Measurements from ENCODE around the gene ITGB3. TPM values are rescaled to one million over a fixed set of nuclear protein-coding genes. Genes with fewer than 3 reads are reported as not detected.

The ITGB3 gene
- total RNA-seq, 2 experiments from 2014 or later, result not detected

DNA sequence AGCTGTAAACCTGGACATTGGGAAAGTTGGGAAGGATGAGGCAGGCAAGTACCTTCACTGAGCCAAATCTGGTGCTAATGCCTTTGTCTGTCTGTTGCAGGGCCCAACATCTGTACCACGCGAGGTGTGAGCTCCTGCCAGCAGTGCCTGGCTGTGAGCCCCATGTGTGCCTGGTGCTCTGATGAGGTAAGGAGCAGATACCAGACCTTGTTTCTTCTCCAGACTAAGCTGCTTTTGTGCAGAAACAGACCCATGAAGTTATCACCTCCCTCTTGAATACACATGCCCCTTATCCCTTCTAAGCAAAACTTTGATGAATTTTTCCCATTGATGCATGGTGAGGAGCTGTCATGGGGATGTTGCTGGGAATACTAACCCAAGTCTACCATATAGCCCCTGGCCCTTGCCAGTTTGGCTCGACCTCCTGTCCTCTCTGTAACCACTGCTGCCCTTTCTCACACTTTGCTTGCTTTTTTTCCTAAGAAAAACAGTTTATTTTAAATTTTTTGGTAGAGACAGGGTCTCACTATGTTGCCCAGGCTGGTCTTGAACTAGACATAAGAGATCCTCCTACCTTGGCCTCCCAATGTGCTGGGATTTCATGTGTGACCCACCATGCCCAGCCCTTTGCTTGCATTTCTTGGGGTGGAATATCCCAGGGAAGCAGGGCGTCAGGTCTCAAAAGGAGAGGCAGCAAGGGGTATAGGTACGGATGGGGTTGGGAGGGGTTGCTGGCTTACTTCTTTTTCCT lies 20.9 kb downstream of the ITGB3 start:
- CTCF ChIA-PET, result no interaction called here
- peaks cover 3% of the 10 kb centered on the region for H3K9me3 Mint-ChIP-seq
- H3K27ac Mint-ChIP-seq, result no peak overlapping the region
- no peak overlapping the region for H3K4me3 Mint-ChIP-seq
- no peak for DNase-seq
- intact Hi-C loops (cut with micrococcal nuclease), result no loop called here
- no peaks in the 10 kb centered on the region for H3K36me3 Mint-ChIP-seq (ENCODE audit: low read depth)
- no peaks in the 10 kb centered on the region for H3K27me3 Mint-ChIP-seq (ENCODE audit: low read depth)
- no peaks in the 10 kb centered on the region for H3K4me1 Mint-ChIP-seq (ENCODE audit: low read depth)

DNA sequence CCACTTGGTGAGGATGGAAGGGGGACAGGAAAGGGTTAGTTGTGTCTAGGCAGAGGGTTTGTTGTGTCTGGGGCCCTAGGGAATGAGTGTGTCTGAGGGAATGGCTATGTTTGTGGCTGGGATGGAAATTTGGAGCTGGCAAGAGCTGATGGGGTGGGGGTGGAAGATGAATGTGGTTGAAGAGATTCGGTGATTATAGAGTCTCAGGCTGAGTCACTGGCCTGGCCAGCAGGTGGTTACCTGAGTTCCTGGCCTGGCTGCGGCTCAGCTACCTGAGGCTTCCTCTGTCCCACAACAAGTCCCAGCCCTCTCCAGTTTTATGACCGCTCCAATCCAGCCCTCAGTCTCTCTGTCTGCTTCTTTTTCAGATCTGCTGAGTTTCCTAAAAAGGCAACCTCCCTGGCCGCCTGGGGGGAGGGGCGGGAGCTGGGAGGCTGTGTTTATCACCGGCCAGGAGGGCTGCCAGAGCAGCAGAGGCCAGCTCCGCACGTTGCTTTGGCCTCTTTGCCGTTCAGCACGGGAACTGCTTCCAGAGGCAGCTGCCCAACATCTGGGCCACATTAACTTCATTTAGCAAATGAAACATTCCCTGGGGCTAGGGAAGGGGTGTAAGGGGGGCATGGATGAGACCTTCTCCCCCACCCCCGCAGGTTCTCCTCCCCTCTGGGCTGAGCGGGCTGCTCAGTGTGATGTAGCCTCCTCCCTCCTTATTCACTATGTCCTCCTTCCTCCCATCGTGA lies 21.8 kb downstream of the ITGB3 start:
- H3K9me3 Mint-ChIP-seq, result no peaks in the 10 kb centered on the region
- CTCF ChIA-PET, result no interaction called here
- no peaks in the 10 kb centered on the region for H3K36me3 Mint-ChIP-seq (ENCODE audit: low read depth)
- no peak overlapping the region for H3K4me3 Mint-ChIP-seq
- no peaks in the 10 kb centered on the region for H3K27me3 Mint-ChIP-seq (ENCODE audit: low read depth)
- intact Hi-C loops (cut with micrococcal nuclease), result no loop called here
- no peak for DNase-seq
- no peak overlapping the region for H3K27ac Mint-ChIP-seq
- no peaks in the 10 kb centered on the region for H3K4me1 Mint-ChIP-seq (ENCODE audit: low read depth)

DNA sequence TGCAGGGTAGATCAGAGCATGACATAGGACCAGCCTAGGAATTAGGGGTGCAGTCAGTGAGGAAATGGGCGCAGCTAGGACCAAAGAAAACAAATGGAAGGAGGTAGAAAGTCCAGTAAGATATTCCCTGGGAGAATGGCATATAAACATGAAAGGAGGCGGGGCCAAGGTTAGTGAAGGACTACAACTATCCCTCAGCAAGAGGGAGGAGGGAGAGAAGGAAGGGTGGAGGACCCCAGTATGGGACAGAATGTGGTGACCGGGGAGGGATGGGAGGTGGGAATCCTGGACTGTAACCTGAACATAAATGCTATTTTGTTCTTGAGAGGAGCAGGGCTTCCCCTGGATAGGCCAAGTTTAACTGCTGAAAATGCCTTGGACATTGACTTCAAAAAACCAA lies 22.8 kb downstream of the ITGB3 start:
- Mint-ChIP-seq H3K36me3 (ENCODE audit: low read depth) (no peaks in the 10 kb centered on the region), H3K9me3 (no peaks in the 10 kb centered on the region), H3K4me1 (ENCODE audit: low read depth) (no peaks in the 10 kb centered on the region), H3K27me3 (ENCODE audit: low read depth) (no peaks in the 10 kb centered on the region), H3K27ac (no peak overlapping the region), H3K4me3 (no peak overlapping the region)
- intact Hi-C loops (cut with micrococcal nuclease), result no loop called here
- no peak for DNase-seq
- CTCF ChIA-PET, result no interaction called here

DNA sequence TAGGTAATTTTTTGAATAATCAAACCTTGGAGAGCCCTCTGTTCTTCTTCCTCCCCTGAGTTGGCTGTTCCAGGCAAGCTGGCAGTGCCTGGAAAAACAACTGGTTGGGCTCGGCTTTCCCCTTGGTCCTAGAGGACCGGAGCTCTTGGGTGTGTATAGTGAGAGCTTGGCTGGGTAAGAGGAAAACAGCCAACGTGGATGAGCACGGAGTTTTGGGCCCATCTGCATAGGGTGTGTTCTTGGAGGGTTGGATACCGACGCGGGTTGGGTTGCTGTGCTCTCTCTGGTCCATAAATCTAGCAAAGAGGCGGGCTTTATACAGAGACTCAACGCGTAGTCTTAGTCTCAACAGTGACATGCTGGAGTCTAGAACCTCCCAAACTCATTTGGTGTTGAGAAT lies 23.2 kb downstream of the ITGB3 start:
- DNase-seq, result no peak
- CTCF ChIA-PET, result interaction anchor here (0.6 kb wide), 1 partner anchor 115 kb away, joined by 3 read pairs; no protein-coding TSS in a partner anchor
- H3K4me1 Mint-ChIP-seq (ENCODE audit: low read depth), result no peaks in the 10 kb centered on the region
- H3K9me3 Mint-ChIP-seq, result no peaks in the 10 kb centered on the region
- no peaks in the 10 kb centered on the region for H3K36me3 Mint-ChIP-seq (ENCODE audit: low read depth)
- H3K4me3 Mint-ChIP-seq, result no peak overlapping the region
- H3K27me3 Mint-ChIP-seq (ENCODE audit: low read depth), result no peaks in the 10 kb centered on the region
- H3K27ac Mint-ChIP-seq, result no peak overlapping the region
- intact Hi-C loops (cut with micrococcal nuclease), result no loop called here

DNA sequence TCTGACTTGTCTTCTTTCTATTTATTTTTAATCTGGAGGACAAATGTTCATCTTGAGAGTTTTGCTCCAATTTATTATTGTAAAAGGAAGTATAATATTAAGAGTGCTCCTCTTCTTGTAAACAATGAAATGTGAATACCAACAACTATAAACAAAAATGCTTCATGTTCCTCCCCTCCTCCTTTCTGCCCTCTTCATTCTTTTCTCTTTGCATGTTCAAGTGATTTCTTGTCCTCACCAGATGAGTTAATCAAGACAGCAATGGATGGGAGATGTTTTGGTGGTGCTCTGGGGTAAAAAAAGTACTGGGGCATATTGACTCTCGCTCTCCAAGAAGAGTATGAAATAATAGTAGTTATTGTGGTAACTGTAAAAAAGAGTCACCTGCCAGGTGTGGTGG lies 24.3 kb downstream of the ITGB3 start:
- CTCF ChIA-PET, result no interaction called here
- Mint-ChIP-seq H3K27ac (no peak overlapping the region), H3K4me3 (no peak overlapping the region), H3K27me3 (ENCODE audit: low read depth) (no peaks in the 10 kb centered on the region), H3K9me3 (no peaks in the 10 kb centered on the region), H3K4me1 (ENCODE audit: low read depth) (no peaks in the 10 kb centered on the region), H3K36me3 (ENCODE audit: low read depth) (no peaks in the 10 kb centered on the region)
- intact Hi-C loops (cut with micrococcal nuclease), result no loop called here
- no peak for DNase-seq

DNA sequence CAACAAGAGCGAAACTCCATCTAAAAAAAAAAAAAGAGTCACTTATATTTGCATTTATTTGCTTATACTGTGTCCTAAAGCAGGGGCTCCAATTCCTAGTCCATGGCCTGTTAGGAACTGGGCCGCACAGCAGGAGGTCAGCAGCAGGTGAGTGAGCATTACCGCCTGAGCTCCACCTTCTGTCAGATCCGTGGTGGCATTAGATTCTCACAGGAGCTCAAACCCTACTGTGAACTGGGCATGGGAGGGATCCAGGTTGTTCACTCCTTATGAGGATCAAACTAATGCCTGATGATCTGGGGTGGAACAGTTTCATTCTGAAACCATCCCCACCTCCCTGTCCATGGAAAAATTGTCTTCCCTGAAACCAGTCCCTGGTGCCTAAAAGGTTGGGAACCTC lies 24.9 kb downstream of the ITGB3 start:
- Mint-ChIP-seq H3K27ac (no peak overlapping the region), H3K4me3 (no peak overlapping the region), H3K27me3 (ENCODE audit: low read depth) (no peaks in the 10 kb centered on the region), H3K4me1 (ENCODE audit: low read depth) (no peaks in the 10 kb centered on the region), H3K36me3 (ENCODE audit: low read depth) (no peaks in the 10 kb centered on the region), H3K9me3 (no peaks in the 10 kb centered on the region)
- CTCF ChIA-PET, result no interaction called here
- DNase-seq, result no peak
- intact Hi-C loops (cut with micrococcal nuclease), result no loop called here

DNA sequence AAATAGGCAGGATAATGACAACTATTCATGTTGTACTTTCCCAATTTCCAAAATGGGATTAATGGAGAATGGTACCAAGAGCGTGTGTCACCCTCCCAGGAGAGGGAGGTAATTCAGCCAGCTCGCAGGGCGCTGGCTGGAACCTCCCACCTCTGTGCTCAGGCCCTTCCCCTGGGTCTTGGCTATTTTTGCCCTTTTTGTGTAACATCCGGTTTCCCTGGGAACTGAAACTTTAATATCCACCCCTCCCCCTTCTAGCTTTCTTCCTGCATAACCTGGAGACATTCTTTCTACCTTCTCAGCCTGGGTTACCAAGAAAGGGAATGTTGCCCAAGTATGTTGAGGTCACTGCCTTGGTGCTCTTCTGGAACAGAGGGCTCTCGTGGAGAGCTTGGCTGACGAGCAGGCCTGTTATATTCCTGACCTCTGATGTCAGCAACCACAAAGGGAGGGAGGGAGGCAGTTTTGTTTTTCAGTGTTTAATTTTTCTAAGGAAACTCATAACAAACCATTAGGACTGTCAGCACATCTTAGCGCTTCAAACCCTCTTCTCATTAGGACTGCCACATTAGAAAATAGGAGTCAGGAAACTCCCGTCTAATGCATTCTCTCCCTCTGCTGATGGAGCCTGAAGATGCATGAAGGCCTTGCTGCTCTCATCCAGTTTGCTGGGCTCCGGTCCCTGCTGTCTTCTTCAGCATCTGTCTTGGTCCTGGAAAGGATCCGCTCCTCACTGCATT lies 25.6 kb downstream of the ITGB3 start:
- Mint-ChIP-seq H3K27ac (no peak overlapping the region), H3K36me3 (ENCODE audit: low read depth) (no peaks in the 10 kb centered on the region), H3K27me3 (ENCODE audit: low read depth) (no peaks in the 10 kb centered on the region), H3K9me3 (no peaks in the 10 kb centered on the region), H3K4me3 (no peak overlapping the region), H3K4me1 (ENCODE audit: low read depth) (no peaks in the 10 kb centered on the region)
- CTCF ChIA-PET, result interaction anchor here (0.8 kb wide), 1 partner anchor 36 kb away, joined by 3 read pairs; no protein-coding TSS in a partner anchor
- intact Hi-C loops (cut with micrococcal nuclease), result no loop called here
- no peak for DNase-seq

DNA sequence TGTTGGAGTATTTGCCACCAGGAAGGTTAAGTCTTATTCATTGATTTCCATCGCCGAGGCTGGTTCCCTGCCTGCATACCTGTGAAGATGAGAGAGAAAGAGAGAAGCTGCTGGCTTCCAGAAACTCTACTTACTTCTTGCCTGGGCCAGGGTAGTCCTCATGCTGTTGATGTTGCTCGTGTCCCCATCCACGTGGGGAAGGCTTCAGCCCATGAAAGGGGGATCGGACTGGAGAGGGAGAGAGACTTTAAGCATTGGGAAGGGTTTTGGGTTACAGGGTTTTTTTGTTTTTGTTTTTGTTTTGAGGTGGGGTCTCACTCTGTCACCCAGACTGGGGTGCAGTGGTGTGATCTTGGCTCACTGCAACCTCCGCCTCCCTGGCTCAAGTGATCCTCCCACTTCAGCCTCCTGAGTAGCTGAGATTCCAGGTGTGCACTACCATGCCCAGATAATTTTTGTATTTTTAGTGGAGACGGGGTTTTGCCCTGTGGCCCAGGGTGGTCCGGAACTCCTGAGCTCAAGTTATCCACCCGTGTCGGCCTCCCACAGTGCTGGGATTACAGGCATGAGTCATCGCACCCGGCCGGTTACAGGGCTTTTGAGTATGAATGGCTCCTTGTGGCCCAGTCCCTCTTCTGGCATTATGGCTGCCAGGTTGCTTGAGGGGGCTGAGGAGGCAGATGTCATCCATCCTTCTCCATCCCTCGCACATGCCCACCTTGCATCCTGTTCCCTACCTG lies 26.6 kb downstream of the ITGB3 start:
- CTCF ChIA-PET, result interaction anchor here (0.8 kb wide), 1 partner anchor 35 kb away, joined by 3 read pairs; no protein-coding TSS in a partner anchor
- no peak for DNase-seq
- Mint-ChIP-seq H3K27ac (no peak overlapping the region), H3K36me3 (ENCODE audit: low read depth) (no peaks in the 10 kb centered on the region), H3K4me3 (no peak overlapping the region), H3K9me3 (no peaks in the 10 kb centered on the region), H3K4me1 (ENCODE audit: low read depth) (no peaks in the 10 kb centered on the region), H3K27me3 (ENCODE audit: low read depth) (no peaks in the 10 kb centered on the region)
- intact Hi-C loops (cut with micrococcal nuclease), result no loop called here

DNA sequence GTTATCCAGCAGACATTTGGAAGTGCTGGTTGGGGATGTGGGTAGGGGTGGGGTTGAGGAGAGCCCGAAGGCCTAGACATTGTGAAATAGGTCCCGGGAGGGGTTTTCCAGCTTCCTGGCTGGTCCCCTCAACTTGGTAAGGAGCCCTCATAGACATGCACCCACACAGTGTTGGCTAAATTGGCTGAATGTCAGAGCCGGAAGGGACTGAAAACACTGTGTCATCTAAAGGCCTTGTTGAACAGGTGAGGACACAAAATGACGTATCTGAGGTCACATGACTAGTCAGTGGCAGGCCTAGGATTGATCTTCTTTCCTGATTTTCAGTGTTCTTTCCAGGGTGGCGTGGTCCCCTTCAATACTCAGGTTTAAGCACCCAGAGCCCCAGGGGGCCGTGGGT lies 27.6 kb downstream of the ITGB3 start:
- intact Hi-C loops (cut with micrococcal nuclease), result no loop called here
- Mint-ChIP-seq H3K27ac (no peak overlapping the region), H3K36me3 (ENCODE audit: low read depth) (no peaks in the 10 kb centered on the region), H3K9me3 (no peaks in the 10 kb centered on the region), H3K4me3 (no peak overlapping the region), H3K27me3 (ENCODE audit: low read depth) (no peaks in the 10 kb centered on the region), H3K4me1 (ENCODE audit: low read depth) (no peaks in the 10 kb centered on the region)
- CTCF ChIA-PET, result no interaction called here
- no peak for DNase-seq

DNA sequence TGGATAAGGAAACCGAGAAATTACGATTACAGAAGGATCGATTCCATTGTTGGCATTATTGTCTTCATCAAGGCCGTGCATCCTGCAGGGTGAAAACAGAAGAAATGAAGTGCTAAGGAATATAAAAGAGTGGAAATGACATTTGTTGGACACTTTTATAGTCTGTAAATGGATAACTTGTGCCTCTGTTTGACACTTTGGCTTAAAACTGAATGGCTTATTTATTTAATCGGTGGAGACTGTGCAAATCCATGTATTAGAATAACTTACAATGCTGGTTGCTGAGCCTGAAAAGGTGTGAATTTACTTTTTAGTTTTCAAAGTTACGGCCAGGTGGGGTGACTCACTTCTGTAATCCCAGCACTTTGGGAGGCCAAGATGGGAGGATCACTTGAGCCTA lies 31.4 kb downstream of the ITGB3 start:
- Mint-ChIP-seq H3K36me3 (ENCODE audit: low read depth) (no peaks in the 10 kb centered on the region), H3K27ac (no peak overlapping the region), H3K4me1 (ENCODE audit: low read depth) (no peaks in the 10 kb centered on the region), H3K9me3 (no peaks in the 10 kb centered on the region), H3K27me3 (ENCODE audit: low read depth) (no peaks in the 10 kb centered on the region), H3K4me3 (no peak overlapping the region)
- no peak for DNase-seq
- intact Hi-C loops (cut with micrococcal nuclease), result no loop called here
- CTCF ChIA-PET, result no interaction called here

DNA sequence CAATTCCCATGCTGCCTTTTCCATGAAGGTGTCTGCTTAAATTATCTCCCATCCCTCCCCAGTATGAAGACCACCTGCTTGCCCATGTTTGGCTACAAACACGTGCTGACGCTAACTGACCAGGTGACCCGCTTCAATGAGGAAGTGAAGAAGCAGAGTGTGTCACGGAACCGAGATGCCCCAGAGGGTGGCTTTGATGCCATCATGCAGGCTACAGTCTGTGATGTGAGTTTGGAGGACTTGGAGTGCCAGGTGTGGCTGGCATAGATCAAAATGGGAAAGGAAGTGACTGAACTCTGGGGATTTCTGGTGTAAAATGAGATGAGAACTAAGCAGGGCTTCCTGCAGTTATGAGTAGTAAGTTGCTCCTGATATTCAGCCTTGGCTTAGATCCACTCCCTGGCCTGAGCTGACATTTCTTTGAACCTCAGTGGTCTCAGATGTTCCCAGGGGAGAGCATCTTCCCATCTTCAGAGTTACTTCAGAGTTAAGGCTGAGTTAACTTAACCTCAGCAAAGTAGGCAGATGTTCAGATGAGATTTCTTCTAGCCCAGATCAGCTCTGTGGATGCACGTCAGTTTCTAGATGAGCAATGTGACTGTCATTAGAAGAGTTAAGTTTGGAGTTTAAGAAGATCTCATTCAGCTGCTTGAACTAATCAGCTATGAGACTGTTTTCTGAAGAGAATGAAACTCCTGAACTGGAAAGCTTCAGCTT lies 32.7 kb downstream of the ITGB3 start:
- Mint-ChIP-seq H3K9me3 (no peaks in the 10 kb centered on the region), H3K4me1 (ENCODE audit: low read depth) (no peaks in the 10 kb centered on the region), H3K27ac (no peak overlapping the region), H3K27me3 (ENCODE audit: low read depth) (no peaks in the 10 kb centered on the region), H3K36me3 (ENCODE audit: low read depth) (no peaks in the 10 kb centered on the region), H3K4me3 (no peak overlapping the region)
- intact Hi-C loops (cut with micrococcal nuclease), result no loop called here
- CTCF ChIA-PET, result interaction anchor here (0.6 to 1.1 kb wide), 2 partner anchors 57 to 117 kb away, joined by 3 read pairs; no protein-coding TSS in a partner anchor
- no peak for DNase-seq

DNA sequence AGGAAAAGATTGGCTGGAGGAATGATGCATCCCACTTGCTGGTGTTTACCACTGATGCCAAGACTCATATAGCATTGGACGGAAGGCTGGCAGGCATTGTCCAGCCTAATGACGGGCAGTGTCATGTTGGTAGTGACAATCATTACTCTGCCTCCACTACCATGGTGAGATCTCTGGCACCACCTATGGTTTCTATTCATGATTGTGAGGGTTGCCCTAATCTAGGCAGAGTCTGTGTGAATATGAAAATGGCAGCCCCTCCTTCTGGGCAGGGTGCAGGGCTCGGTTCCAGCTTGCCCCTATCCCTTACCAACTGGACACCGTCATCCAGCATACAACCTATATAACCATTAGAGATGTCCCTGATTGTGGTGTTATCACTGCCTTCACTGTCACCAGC lies 33.4 kb downstream of the ITGB3 start:
- Mint-ChIP-seq H3K36me3 (ENCODE audit: low read depth) (no peaks in the 10 kb centered on the region), H3K27ac (no peak overlapping the region), H3K9me3 (no peaks in the 10 kb centered on the region), H3K27me3 (ENCODE audit: low read depth) (no peaks in the 10 kb centered on the region), H3K4me3 (no peak overlapping the region), H3K4me1 (ENCODE audit: low read depth) (no peaks in the 10 kb centered on the region)
- DNase-seq, result no peak
- CTCF ChIA-PET, result interaction anchor here (1.1 kb wide), 1 partner anchor 58 kb away, joined by 3 read pairs; no protein-coding TSS in a partner anchor
- intact Hi-C loops (cut with micrococcal nuclease), result no loop called here

Measured in activated naive CD4-positive, alpha-beta T cell treated with anti-CD3 and anti-CD28 coated beads for 36 hours (primary cell).